Omental fat pad (tissue), 4 donors: ENCODE data around the gene SCAPER. TPM values are rescaled to one million over a fixed set of nuclear protein-coding genes. Genes with fewer than 3 reads are reported as not detected.
"Not testable (repeated sequence)": the region's sequence is repeated elsewhere in the genome, so short reads cannot be mapped to it uniquely, and the experiment has no call there.

Experiments used
- ATAC-seq: fragments of 150-250 bp; one replicate; pipeline ENCODE4 v1.9.1; 2016; ENCODE audit warnings: mild to moderate bottlenecking, moderate library complexity; ENCODE audit not compliant: low FRiP score
- DNase-seq: peaks from one replicate; pipeline ENCODE4 v3.0.0-alpha.2; 2019; ENCODE audit warnings: low spot score
- total RNA-seq, 4 donors: library from RNA; depleted of rRNA; stranded (reverse); fragments of >200 nt; gene quantifications; one replicate each; pipeline ENCODE4 v1.1.0, GENCODE V29; 2016
- TF ChIP-seq, protein P1 (sequence below), 3 donors: fragments of 450-650 bp; IDR thresholded peaks; one replicate each; pipeline ENCODE4 v1.5.1; 2016 to 2017; ENCODE audit warnings: antibody characterized with exemption in 3 of 3, mild to moderate bottlenecking in 3 of 3, moderate library complexity in 2 of 3

SCAPER gene
- total RNA-seq, 4 donors from 2014 or later: 11.2 to 33.4 (median 22.6) TPM

DNA sequence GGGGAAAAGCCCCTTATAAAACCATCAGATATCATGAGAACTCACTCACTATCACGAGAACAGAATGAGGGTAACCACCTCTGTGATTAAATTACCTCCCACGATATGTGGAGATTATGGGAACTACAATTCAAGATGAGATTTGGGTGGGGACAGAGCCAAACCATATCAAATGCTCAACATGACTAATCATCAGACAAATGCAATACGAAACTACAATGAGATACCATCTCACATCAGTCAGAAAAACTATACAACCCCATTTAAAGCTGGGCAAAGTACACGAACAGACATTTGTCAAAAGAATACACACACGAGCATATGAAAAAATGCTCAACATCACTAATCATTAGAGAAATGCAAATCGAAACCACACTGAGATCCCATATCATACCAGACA, 67.7 kb downstream of the SCAPER start:
- TF ChIP-seq, protein P1, sequence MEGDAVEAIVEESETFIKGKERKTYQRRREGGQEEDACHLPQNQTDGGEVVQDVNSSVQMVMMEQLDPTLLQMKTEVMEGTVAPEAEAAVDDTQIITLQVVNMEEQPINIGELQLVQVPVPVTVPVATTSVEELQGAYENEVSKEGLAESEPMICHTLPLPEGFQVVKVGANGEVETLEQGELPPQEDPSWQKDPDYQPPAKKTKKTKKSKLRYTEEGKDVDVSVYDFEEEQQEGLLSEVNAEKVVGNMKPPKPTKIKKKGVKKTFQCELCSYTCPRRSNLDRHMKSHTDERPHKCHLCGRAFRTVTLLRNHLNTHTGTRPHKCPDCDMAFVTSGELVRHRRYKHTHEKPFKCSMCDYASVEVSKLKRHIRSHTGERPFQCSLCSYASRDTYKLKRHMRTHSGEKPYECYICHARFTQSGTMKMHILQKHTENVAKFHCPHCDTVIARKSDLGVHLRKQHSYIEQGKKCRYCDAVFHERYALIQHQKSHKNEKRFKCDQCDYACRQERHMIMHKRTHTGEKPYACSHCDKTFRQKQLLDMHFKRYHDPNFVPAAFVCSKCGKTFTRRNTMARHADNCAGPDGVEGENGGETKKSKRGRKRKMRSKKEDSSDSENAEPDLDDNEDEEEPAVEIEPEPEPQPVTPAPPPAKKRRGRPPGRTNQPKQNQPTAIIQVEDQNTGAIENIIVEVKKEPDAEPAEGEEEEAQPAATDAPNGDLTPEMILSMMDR (IDR thresholded peaks at IDR 0.05): no peak
- DNase-seq (no peak), ATAC-seq (no peak)

- TF ChIP-seq, protein P1 (IDR thresholded peaks at IDR 0.05): no peak
- ATAC-seq: no peak
- no peak for DNase-seq
Measured at GRCh38 chr15:76829939-76830338, 75.2 kb downstream of the SCAPER start.

DNA sequence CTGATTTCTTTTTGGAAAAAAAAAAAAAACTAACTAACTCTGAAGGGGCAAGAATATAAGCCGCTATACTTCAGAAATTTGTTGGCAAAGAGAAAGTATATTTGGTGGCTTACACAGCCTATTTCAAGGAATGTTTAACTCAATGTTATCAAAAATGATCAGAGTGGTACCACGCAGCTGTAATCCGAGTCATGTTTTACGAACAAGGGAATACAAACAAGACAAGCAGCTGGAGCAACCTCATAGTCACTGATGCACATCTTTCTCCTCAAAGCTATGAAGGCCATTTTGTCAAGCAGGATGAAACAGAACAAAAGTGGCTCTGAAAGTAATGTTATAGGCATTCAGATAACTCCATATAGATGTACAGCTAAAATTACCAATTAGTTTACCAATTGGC, 81.2 kb downstream of the SCAPER start:
- TF ChIP-seq, protein P1 (IDR thresholded peaks at IDR 0.05): no peak

GRCh38 chr15:76823303-76823702, 81.8 kb downstream of the SCAPER start:
- DNase-seq (no peak), ATAC-seq (no peak)
- TF ChIP-seq, protein P1 (IDR thresholded peaks at IDR 0.05): no peak

More for the DNA sequence above, 81.2 kb downstream of the SCAPER start:
- ATAC-seq (no peak), DNase-seq (no peak)

DNA sequence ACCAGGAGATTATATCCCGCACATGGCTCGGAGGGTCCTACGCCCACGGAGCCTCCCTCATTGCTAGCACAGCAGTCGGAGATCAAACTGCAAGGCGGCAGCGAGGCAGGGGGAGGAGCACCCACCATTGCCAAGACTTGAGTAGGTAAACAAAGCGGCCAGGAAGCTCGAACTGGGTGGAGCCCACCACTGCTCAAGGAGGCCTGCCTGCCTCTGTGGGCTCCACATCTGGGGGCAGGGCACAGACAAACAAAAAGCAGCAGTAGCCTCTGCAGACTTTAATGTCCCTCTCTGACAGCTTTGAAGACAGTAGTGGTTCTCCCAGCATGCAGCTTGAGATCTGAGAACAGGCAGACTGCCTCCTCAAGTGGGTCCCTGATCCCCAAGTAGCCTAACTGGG, 86.2 kb downstream of the SCAPER start:
- DNase-seq, ATAC-seq: not testable (repeated sequence)

GRCh38 chr15:76815421-76815820, 89.7 kb downstream of the SCAPER start:
- TF ChIP-seq, protein P1 (IDR thresholded peaks at IDR 0.05): no peak
- ATAC-seq: no peak
- no peak for DNase-seq

GRCh38 chr15:76812381-76812780, 92.8 kb downstream of the SCAPER start:
- ATAC-seq: no peak
- TF ChIP-seq, protein P1 (IDR thresholded peaks at IDR 0.05): no peak
- DNase-seq: no peak
